Esophagus squamous epithelium (tissue), 4 donors: Measurements from ENCODE around the gene SEMA5A.

ENCODE experiments used
- POLR2A ChIP-seq, 4 donors: fragments of 450-650 bp; IDR thresholded peaks; one replicate each; pipeline ENCODE4 v1.6.1; 2017; ENCODE audit warnings: antibody characterized with exemption in 4 of 4, mild to moderate bottlenecking in 4 of 4, moderate library complexity in 3 of 4
- TF ChIP-seq, protein P1 (sequence below), 6 experiments: fragments of 450-650 bp in 4 of 6; fragments of 200-600 bp in 2 of 6; sonication (generic) in 2 of 6; IDR thresholded peaks; one replicate each; pipeline ENCODE4 v1.5.1; 2016 to 2019; ENCODE audit warnings: antibody characterized with exemption in 6 of 6, mild to moderate bottlenecking in 4 of 6, moderate library complexity in 4 of 6

DNA sequence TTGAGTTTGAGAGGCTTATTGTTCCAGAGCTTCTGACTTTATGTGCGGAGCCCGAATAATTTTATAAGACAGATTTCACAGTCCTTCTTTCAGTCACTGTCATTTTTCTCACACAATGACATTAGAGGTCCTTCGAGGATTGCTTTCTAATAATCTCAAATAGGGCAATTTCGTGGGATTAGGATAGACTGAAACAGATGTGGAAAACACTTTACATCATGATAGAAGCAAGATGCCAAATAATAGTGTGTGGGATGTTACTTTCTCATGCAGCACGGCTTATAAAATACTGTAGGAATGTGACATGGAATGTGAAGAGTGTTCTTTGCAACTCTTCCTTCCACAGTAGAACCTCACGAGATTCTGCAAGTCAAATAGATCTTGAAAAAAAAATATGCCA, 451.3 kb downstream of the SEMA5A start:
- TF ChIP-seq, protein P1, sequence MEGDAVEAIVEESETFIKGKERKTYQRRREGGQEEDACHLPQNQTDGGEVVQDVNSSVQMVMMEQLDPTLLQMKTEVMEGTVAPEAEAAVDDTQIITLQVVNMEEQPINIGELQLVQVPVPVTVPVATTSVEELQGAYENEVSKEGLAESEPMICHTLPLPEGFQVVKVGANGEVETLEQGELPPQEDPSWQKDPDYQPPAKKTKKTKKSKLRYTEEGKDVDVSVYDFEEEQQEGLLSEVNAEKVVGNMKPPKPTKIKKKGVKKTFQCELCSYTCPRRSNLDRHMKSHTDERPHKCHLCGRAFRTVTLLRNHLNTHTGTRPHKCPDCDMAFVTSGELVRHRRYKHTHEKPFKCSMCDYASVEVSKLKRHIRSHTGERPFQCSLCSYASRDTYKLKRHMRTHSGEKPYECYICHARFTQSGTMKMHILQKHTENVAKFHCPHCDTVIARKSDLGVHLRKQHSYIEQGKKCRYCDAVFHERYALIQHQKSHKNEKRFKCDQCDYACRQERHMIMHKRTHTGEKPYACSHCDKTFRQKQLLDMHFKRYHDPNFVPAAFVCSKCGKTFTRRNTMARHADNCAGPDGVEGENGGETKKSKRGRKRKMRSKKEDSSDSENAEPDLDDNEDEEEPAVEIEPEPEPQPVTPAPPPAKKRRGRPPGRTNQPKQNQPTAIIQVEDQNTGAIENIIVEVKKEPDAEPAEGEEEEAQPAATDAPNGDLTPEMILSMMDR (IDR thresholded peaks at IDR 0.05), result no peak
- TF ChIP-seq POLR2A (IDR thresholded peaks at IDR 0.05), result no peak
